GM20000 (cell line): ENCODE measurements around the gene TUBA4B.

ENCODE experiments used
- DNase-seq: peaks from one replicate; pipeline ENCODE4 v3.0.0; 2012; ENCODE audit warnings: low spot score
- CTCF ChIP-seq: IDR thresholded peaks from 2 replicates; pipeline ENCODE4 v1.5.1; 2012; ENCODE audit warnings: mild to moderate bottlenecking, control low read depth; ENCODE audit errors: extremely low read depth, missing control alignments

The TUBA4B gene

GRCh38 chr2:219252900-219253752 lies at the start of gene TUBA4B:
TUBA4B (plus strand) TSS chr2:219253243; CDS start chr2:219253408, 165 bp downstream.
- TF ChIP-seq CTCF, result no peak
- DNase-seq, result peak; percentile 59

- no peak for TF ChIP-seq CTCF
- no peak for DNase-seq
These were observed 48.4 kb upstream of the TUBA4B start for GRCh38 chr2:219204425-219205164.

GRCh38 chr2:219205165-219205538 lies 47.9 kb upstream of the TUBA4B start:
- DNase-seq, result no peak
- TF ChIP-seq CTCF, result no peak

GRCh38 chr2:219205981-219206327 lies 47.1 kb upstream of the TUBA4B start:
- TF ChIP-seq CTCF, result no peak
- no peak for DNase-seq

GRCh38 chr2:219206328-219207133 lies 46.5 kb upstream of the TUBA4B start, which contains the start of gene ZFAND2B:
ZFAND2B (plus strand) TSS chr2:219206782; CDS start chr2:219206988, 206 bp downstream.
- TF ChIP-seq CTCF, result no peak
- DNase-seq, result peak; percentile 100

GRCh38 chr2:219207134-219207883 lies 45.7 kb upstream of the TUBA4B start:
- no peak for TF ChIP-seq CTCF
- no peak for DNase-seq
